ENCODE data around the gene USP43. TPM values are rescaled to one million over a fixed set of nuclear protein-coding genes. Genes with fewer than 3 reads are reported as not detected.

USP43 gene
- polyA plus RNA-seq, 2 of the 4 experiments (the other 2 are of a cell fraction), result 3.4 to 4.0 TPM

DNA sequence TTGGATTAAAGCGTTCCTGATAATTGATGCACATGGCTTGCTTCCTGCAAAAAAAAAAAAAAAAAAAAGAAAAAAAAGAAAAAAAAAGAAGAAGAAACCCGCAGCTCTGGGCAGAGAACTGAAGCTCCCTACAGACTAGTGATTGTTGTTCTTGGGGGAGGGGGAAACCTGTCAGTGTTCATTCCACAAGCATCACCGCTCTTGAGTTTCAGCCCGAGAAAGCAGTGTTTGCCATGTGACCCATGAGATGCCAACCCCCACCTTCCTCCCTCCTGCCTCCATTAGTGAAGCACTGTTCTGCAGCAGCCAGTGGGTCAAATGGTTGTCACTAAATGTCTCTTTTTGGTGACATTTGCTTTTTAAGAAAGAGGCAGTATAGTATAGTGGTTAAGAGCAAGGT is 1.7 kb downstream of the USP43 start:
- TF ChIP-seq CEBPB (IDR thresholded peaks at IDR 0.05) (no peak), RCOR1 (IDR thresholded peaks at IDR 0.05; ENCODE audit: low read depth, low read length) (no peak), ZNF302 (CRISPR knock-in tag; IDR thresholded peaks at IDR 0.05) (no peak), RNF2 (IDR thresholded peaks at IDR 0.05; ENCODE audit: borderline replicate concordance, low read depth) (no peak), BHLHE40 (IDR thresholded peaks at IDR 0.05; ENCODE audit: low read depth, low read length) (no peak), CBX8 (IDR thresholded peaks at IDR 0.05) (no peak), EHMT2 (IDR thresholded peaks at IDR 0.05; ENCODE audit: low read depth) (no peak), TP53 (CRISPR knock-in tag; IDR thresholded peaks at IDR 0.05) (no peak), NFE2L2 (conservative IDR thresholded peaks at IDR 0.05; ENCODE audit: low read length) (no peak), KDM5A (IDR thresholded peaks at IDR 0.05) (no peak), PHF8 (IDR thresholded peaks at IDR 0.05; ENCODE audit: borderline replicate concordance, low read depth) (no peak), MAFK (IDR thresholded peaks at IDR 0.05; ENCODE audit: partially characterized antibody) (no peak)
- TF ChIP-seq, protein P1, sequence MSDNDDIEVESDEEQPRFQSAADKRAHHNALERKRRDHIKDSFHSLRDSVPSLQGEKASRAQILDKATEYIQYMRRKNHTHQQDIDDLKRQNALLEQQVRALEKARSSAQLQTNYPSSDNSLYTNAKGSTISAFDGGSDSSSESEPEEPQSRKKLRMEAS (IDR thresholded peaks at IDR 0.05), result no peak
- TF ChIP-seq, protein P2, sequence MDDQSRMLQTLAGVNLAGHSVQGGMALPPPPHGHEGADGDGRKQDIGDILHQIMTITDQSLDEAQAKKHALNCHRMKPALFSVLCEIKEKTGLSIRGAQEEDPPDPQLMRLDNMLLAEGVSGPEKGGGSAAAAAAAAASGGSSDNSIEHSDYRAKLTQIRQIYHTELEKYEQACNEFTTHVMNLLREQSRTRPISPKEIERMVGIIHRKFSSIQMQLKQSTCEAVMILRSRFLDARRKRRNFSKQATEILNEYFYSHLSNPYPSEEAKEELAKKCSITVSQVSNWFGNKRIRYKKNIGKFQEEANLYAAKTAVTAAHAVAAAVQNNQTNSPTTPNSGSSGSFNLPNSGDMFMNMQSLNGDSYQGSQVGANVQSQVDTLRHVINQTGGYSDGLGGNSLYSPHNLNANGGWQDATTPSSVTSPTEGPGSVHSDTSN (IDR thresholded peaks at IDR 0.05), result no peak
- TF ChIP-seq, protein P3, sequence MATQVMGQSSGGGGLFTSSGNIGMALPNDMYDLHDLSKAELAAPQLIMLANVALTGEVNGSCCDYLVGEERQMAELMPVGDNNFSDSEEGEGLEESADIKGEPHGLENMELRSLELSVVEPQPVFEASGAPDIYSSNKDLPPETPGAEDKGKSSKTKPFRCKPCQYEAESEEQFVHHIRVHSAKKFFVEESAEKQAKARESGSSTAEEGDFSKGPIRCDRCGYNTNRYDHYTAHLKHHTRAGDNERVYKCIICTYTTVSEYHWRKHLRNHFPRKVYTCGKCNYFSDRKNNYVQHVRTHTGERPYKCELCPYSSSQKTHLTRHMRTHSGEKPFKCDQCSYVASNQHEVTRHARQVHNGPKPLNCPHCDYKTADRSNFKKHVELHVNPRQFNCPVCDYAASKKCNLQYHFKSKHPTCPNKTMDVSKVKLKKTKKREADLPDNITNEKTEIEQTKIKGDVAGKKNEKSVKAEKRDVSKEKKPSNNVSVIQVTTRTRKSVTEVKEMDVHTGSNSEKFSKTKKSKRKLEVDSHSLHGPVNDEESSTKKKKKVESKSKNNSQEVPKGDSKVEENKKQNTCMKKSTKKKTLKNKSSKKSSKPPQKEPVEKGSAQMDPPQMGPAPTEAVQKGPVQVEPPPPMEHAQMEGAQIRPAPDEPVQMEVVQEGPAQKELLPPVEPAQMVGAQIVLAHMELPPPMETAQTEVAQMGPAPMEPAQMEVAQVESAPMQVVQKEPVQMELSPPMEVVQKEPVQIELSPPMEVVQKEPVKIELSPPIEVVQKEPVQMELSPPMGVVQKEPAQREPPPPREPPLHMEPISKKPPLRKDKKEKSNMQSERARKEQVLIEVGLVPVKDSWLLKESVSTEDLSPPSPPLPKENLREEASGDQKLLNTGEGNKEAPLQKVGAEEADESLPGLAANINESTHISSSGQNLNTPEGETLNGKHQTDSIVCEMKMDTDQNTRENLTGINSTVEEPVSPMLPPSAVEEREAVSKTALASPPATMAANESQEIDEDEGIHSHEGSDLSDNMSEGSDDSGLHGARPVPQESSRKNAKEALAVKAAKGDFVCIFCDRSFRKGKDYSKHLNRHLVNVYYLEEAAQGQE (IDR thresholded peaks at IDR 0.05), result no peak
- ChIA-PET POLR2A (interaction anchor here (1.6 kb wide), 1 partner anchor 70 kb away, joined by 4 read pairs; no protein-coding TSS in a partner anchor), CTCF (interaction anchor here (0.6 to 2.2 kb wide), 10 partner anchors 9 to 281 kb away, joined by 3 to 12 read pairs (median 5); partner anchors contain the start of gene STX8)
- no peak for ATAC-seq
- Histone ChIP-seq H3K4me1 (peaks cover 37% of the 10 kb centered on the region), H3K4me3 (no peak overlapping the region), H3K27ac (peak overlapping the region in 1 of 2 experiments; percentile 71; a peak in 1 of 6 replicates), H3K4me2 (peak overlapping the region; percentile 84), H3K9me3 (no peaks in the 10 kb centered on the region)
- DNase-seq (ENCODE audit: low read depth in 1 of 2, low spot score in 1 of 2), result no peak
- WGBS (ENCODE audit: missing lambda C conversion rate), result 94% methylated on average over 4 of the region's 4 CpGs
- no peak for FAIRE-seq

DNA sequence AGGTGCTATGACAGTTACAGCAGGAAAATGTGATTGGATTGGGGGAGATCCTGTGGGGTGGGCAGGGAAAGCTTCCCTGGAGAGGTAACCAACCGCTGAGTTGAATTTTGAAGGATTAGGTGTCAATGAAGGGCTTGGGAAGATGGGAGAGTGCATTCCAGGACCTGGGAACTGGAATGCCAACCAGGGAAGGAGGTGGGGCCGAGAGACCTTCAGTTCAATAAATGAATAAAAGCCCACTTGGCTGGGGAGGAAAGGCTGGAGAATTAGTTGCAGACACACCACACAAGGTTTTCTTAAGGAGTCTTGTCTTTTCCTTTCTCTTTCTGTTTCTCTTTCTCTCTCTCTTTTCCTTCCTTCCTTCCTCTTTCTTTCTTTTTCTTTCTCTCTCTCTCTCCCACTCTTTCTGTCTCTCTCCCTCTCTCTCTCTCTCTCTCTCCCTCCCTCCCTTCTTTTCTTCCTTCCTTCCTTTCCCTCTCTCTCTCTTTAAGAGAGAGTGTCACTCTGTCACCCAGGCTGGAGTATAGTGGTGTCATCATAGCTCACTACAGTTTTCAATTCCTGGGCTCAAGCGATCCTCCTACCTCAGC is 3.3 kb downstream of the USP43 start:
- ChIA-PET POLR2A (interaction anchor here (0.9 kb wide), 1 partner anchor 28 kb away, joined by 4 read pairs; no protein-coding TSS in a partner anchor), CTCF (interaction anchor here (0.5 to 2.3 kb wide), 5 partner anchors 28 to 96 kb away, joined by 3 to 7 read pairs (median 4); partner anchors contain the start of gene CFAP52)
- no peaks in the 10 kb centered on the region for H3K9me3 ChIP-seq
- H3K4me2 ChIP-seq, result peak overlapping the region; percentile 84
- TF ChIP-seq RAD21 (conservative IDR thresholded peaks at IDR 0.05 in 1 of 2, IDR thresholded peaks at IDR 0.05 in 1 of 2) (no peak; a peak in 1 of 5 replicates), PHF8 (IDR thresholded peaks at IDR 0.05; ENCODE audit: borderline replicate concordance, low read depth) (no peak), ESRRA (IDR thresholded peaks at IDR 0.05; ENCODE audit: borderline replicate concordance, low read length) (no peak; the same call in 1 of the 2 replicates), FOSL2 (IDR thresholded peaks at IDR 0.05) (no peak), FOSL2 (CRISPR knock-in tag; IDR thresholded peaks at IDR 0.05) (no peak), SREBF2 (IDR thresholded peaks at IDR 0.05) (no peak), EP300 (IDR thresholded peaks at IDR 0.05) (no peak), POLR2AphosphoS2 (conservative IDR thresholded peaks at IDR 0.05; ENCODE audit: low read length) (no peak), RNF2 (IDR thresholded peaks at IDR 0.05; ENCODE audit: borderline replicate concordance, low read depth) (no peak), CHD2 (IDR thresholded peaks at IDR 0.05; ENCODE audit: low read length, partially characterized antibody) (no peak), SMC3 (IDR thresholded peaks at IDR 0.05) (no peak), ZSCAN20 (CRISPR knock-in tag; IDR thresholded peaks at IDR 0.05) (no peak), TFCP2L1 (CRISPR knock-in tag; IDR thresholded peaks at IDR 0.05) (no peak), MYC (IDR thresholded peaks at IDR 0.05; ENCODE audit: borderline replicate concordance, low read length) (no peak), JUNB (IDR thresholded peaks at IDR 0.05) (no peak)
- TF ChIP-seq, protein P3 (IDR thresholded peaks at IDR 0.05), result no peak
- TF ChIP-seq, protein P1 (IDR thresholded peaks at IDR 0.05), result no peak; the same call in 1 of the 2 replicates
- DNase-seq (ENCODE audit: low read depth in 1 of 2, low spot score in 1 of 2) (peak; percentile 24 to 40), ATAC-seq (peak; percentile 3 to 8; a peak in 4 of 6 replicates), FAIRE-seq (no peak)
- H3K4me3 ChIP-seq, result peak overlapping the region; percentile 19; the same call in 1 of the 3 replicates
- WGBS (ENCODE audit: missing lambda C conversion rate), result 40% methylated on average over 3 of the region's 3 CpGs
- H3K4me1 ChIP-seq, result peaks cover 37% of the 10 kb centered on the region
- H3K27ac ChIP-seq, result peak overlapping the region; percentile 51 to 71

All from A549 (cell line).